Subcutaneous abdominal adipose tissue (tissue), 5 donors: ENCODE results near the gene DAP3.
"Not testable (repeated sequence)": the region's sequence is repeated elsewhere in the genome, so short reads cannot be mapped to it uniquely, and the experiment has no call there.

Experiments used
- H3K27ac ChIP-seq: one replicate; pipeline ENCODE4 v1.7.0; 2013; ENCODE audit warnings: low read depth, mild to moderate bottlenecking, inconsistent platforms, low read length, moderate library complexity
- H3K27me3 ChIP-seq, 5 donors: one replicate each; pipeline ENCODE4 v1.7.0; 2013; ENCODE audit warnings: low read length in 5 of 5, inconsistent platforms in 1 of 5; ENCODE audit not compliant: control insufficient read depth in 5 of 5, insufficient read depth in 4 of 5
- H3K36me3 ChIP-seq, 5 donors: one replicate each; pipeline ENCODE4 v1.7.0; 2013; ENCODE audit warnings: low read length in 5 of 5; ENCODE audit not compliant: control insufficient read depth in 5 of 5, insufficient read depth in 5 of 5
- H3K4me1 ChIP-seq, 5 donors: one replicate each; pipeline ENCODE4 v1.7.0; 2013; ENCODE audit warnings: low read length in 5 of 5, mild to moderate bottlenecking in 3 of 5, moderate library complexity in 1 of 5; ENCODE audit not compliant: control insufficient read depth in 5 of 5, insufficient read depth in 5 of 5
- H3K4me3 ChIP-seq, 5 donors: one replicate each; pipeline ENCODE4 v1.7.0; 2013; ENCODE audit warnings: low read length in 5 of 5, low read depth in 1 of 5
- H3K9ac ChIP-seq, 5 donors: one replicate each; pipeline ENCODE4 v1.7.0; 2013; ENCODE audit warnings: low read length in 5 of 5, mild to moderate bottlenecking in 4 of 5, moderate library complexity in 3 of 5
- H3K9me3 ChIP-seq, 5 donors: one replicate each; pipeline ENCODE4 v1.7.0; 2013; ENCODE audit warnings: low read length in 5 of 5; ENCODE audit not compliant: control insufficient read depth in 5 of 5
- donor health status: healthy.
- donor health status: healthy.
- donor health status: healthy.
- donor health status: healthy.
- donor health status: healthy.

DAP3 gene

DNA sequence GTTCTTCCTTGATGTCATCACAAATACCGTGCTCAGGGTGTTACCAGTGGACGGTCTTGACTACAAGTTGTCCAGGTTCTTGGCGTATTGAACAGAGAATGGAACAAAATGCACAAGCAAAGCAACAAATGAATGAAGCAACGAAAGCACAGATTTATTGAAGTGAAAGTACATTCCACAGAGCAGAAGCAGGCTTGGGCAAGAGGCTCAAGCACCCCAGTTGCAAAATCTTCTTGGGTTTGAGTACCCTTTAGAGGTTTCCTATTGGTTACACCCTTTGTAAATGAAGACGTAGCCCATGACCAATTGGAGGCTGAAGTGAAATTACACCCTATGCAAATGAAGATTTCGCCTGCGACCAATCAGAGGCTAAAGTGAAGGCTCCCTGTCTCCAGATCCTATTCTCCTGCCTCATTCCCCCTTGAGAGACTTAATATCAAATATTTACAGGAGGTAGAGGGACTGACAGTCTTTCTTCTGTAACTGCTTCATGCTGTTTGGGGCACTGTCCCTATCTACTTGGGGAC lies 38.6 kb upstream of the DAP3 start:
- Histone ChIP-seq H3K36me3 (no peaks in the 10 kb centered on the region), H3K9me3 (peaks cover 0 to 6% (median 0%) of the 10 kb centered on the region in 5 donors)

DNA sequence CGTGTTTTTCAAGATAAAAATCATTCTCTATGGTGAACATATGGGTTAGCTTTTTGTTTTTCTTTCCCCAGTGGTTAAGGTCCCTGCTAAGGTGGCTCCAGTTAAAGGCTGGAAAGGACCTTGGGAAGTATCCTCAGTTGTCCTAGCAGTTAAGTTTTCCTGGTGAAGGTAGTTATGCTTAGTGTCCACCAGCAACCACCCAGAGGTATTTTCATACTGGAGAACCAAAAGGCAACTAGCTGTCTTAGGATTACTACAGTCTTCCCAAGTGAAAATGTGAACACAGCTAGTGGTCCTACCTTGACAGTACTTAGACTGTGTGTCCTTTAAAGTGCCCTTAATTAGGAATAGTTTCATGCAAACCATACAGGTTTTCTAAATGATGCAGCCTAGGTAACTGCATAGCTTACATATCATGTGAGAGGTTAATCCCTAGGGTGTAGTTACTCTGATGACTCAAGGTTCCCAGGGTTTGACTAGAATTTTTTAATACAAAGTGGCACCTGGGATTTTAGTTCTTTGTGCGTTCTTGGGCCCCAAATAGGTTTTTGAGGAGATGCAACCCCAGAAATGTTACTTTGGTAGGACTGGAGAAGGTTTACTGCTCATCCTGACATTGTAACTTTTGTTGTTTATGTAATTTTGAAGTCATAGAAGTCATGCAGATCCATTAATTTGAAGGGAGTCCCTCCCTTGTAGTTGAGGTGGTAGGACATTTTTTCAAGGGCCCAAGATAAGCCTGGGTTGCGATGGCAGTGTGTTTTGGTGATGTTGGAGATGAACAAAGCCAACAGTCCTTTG lies 36.8 kb upstream of the DAP3 start:
- Histone ChIP-seq H3K4me3 (no peak overlapping the region), H3K27ac (no peak overlapping the region), H3K9ac (no peak overlapping the region), H3K27me3 (peaks cover 0 to 2% (median 0%) of the 10 kb centered on the region in 5 donors), H3K36me3 (no peaks in the 10 kb centered on the region), H3K9me3 (peaks cover 0 to 6% (median 0%) of the 10 kb centered on the region in 5 donors), H3K4me1 (peaks cover 4 to 24% (median 16%) of the 10 kb centered on the region in 5 donors)

More for the DNA sequence above, 38.6 kb upstream of the DAP3 start:
- Histone ChIP-seq H3K27ac (no peak overlapping the region), H3K9ac (no peak overlapping the region), H3K4me3 (no peak overlapping the region), H3K4me1 (peaks cover 4 to 39% (median 33%) of the 10 kb centered on the region in 5 donors), H3K27me3 (peaks cover 0 to 2% (median 0%) of the 10 kb centered on the region in 5 donors)

DNA sequence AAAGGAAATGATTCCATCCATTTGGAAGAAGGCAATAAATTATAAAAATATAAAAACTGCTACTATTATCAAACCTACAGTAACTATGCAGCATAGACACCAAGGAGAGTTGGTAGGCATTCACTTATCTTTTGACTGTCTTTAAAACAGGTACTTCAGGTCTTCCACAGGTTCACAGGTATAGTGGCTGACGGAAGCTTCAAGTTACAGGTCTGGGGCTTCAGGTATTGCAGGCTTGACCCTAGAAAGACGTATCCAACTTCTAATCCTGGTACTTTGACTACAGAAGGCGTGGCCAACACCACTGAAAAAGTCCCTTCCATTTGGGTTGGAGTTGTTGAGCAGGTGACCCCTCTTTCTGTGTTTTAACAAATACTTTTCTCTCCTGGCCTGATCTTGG lies 35.9 kb upstream of the DAP3 start:
- Histone ChIP-seq H3K4me3 (no peak overlapping the region), H3K36me3 (no peaks in the 10 kb centered on the region), H3K27me3 (peaks cover 0 to 2% (median 0%) of the 10 kb centered on the region in 5 donors), H3K9ac (no peak overlapping the region), H3K9me3 (peaks cover 0 to 6% (median 0%) of the 10 kb centered on the region in 5 donors), H3K4me1 (peaks cover 4 to 24% (median 14%) of the 10 kb centered on the region in 5 donors), H3K27ac (no peak overlapping the region)

DNA sequence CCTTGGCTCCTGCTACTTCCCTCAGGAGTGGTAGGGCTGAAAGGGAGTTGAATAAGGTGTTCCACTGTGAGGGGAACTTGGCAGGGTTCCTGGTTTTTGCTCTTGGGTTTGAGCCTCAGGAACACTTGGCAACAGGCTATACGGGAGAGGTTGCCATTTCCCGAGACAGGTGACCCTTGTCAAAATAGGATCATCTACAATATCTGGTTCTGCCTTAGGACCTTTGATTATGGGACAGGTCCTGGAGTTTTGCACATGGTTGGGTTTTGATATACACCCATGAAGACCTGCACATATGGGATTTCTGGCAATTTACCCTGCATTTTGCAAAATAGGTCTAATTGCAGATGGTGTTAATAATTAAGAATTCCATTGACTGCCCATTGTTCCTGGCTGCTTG lies 31.4 kb upstream of the DAP3 start:
- Histone ChIP-seq H3K4me1 (no peaks in the 10 kb centered on the region), H3K4me3 (no peak overlapping the region), H3K9me3 (no peaks in the 10 kb centered on the region), H3K36me3 (peaks cover 6 to 43% (median 36%) of the 10 kb centered on the region in 5 donors), H3K27me3 (peaks cover 0 to 2% (median 0%) of the 10 kb centered on the region in 5 donors), H3K9ac (no peak overlapping the region), H3K27ac (no peak overlapping the region)

DNA sequence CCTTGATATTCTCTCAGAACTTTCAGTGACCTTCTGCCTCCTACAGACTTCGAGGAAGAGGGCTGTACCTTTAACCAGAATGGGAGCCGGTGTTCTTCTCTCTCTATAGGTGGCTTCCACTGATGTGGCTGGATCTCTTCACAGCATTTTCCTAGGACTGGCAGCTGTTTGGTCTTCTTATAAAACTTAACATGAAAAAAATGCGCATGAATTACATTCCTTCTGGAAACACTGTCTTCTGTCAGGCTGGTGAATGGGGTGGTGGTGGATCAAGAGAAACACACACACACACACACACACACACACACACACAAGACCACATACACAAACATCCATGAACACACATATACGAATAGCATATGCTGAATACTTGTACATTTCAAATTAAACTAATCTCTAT lies 27.7 kb upstream of the DAP3 start:
- not testable (repeated sequence) for H3K27ac ChIP-seq, H3K4me3 ChIP-seq, H3K27me3 ChIP-seq, H3K4me1 ChIP-seq, H3K9ac ChIP-seq, H3K9me3 ChIP-seq
- peaks cover 10 to 77% (median 54%) of the 10 kb centered on the region in 5 donors for H3K36me3 ChIP-seq

DNA sequence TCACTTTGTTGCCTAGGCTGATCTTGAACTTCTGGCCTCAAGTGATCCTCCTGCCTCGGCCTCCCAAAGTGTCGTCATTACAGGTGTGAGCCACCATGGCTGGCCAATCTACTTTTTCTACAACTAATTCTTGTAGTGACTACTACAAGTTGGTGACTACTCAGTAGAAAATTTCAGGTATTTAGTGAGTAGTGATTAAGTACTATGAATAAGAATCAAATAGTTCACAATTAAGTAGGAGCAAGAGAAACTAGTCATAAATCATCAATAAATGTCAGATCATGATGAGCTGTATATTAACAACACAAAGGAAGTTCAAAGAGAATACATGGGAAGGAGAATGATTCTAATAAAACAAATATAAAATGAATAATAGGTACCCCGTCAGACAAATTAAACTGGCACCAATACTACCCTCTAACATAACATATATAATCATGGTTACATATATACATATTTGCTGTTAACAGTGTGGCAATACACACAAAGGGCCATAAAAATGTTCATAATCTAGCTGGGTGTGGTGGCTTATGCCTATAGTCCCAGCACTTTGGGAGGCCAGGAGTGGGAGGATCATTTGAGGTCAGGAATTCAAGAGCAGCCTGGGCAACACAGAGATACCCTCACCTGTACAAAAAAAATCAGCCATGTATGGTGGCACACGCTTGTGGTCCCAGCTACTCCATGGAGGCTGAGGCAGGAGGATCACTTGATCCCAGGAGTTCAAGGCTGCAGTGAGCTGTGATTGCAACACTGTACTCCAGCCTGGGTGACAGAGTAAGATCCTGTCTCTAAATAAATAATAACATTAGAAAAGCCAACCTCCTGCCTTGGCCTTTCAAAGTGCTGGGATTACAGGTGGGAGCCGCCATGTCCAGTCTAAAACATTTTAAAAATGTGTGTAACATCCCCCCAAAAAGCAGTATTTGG lies 19.4 kb upstream of the DAP3 start:
- Histone ChIP-seq H3K4me3 (no peak overlapping the region), H3K36me3 (peaks cover 31 to 91% (median 81%) of the 10 kb centered on the region in 5 donors), H3K4me1 (no peaks in the 10 kb centered on the region), H3K9ac (no peak overlapping the region), H3K27ac (no peak overlapping the region), H3K27me3 (no peaks in the 10 kb centered on the region), H3K9me3 (no peaks in the 10 kb centered on the region)

DNA sequence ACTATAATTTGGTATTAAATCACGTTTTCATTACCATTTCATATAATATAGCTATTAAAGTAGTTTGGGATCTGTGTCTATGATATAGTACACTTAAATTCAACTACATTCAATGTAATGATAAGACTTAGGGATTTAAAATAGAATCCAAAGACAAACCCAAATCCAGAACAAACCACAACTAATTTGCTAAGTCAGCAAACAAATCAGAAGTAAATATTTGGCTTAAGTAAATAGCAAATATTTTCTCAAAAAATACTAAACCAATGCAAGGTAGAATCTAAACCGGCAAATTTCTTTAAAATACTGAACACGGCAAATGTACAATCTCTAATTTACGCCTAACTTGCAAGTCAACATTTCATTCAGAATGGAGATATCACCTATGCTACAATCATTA lies 17.1 kb upstream of the DAP3 start:
- Histone ChIP-seq H3K4me3 (no peak overlapping the region), H3K27ac (no peak overlapping the region), H3K4me1 (no peaks in the 10 kb centered on the region), H3K27me3 (no peaks in the 10 kb centered on the region), H3K36me3 (peaks cover 35 to 92% (median 79%) of the 10 kb centered on the region in 5 donors), H3K9me3 (no peaks in the 10 kb centered on the region), H3K9ac (no peak overlapping the region)

DNA sequence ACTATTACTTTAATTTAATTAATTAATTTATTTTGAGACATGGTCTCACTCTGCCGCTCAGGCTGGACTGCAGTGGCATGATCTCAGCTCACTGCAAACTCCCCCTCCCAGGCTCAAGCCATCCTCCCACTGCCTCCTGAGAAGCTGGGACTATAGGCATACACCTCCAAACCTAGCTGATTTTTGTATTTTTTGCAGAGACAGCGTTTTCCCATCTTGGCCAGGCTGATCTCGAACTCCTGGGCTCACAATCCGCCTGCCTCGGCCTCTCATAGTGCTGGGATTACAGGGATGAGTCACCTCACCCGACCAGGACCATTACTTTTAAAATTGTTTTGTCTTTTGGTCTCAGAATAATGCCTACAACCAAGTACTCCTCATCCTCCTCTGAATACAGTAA lies 15.9 kb upstream of the DAP3 start:
- Histone ChIP-seq H3K27me3 (no peaks in the 10 kb centered on the region), H3K9me3 (no peaks in the 10 kb centered on the region), H3K36me3 (peaks cover 47 to 92% (median 80%) of the 10 kb centered on the region in 5 donors), H3K4me1 (no peaks in the 10 kb centered on the region), H3K27ac (no peak overlapping the region), H3K9ac (no peak overlapping the region), H3K4me3 (no peak overlapping the region)

DNA sequence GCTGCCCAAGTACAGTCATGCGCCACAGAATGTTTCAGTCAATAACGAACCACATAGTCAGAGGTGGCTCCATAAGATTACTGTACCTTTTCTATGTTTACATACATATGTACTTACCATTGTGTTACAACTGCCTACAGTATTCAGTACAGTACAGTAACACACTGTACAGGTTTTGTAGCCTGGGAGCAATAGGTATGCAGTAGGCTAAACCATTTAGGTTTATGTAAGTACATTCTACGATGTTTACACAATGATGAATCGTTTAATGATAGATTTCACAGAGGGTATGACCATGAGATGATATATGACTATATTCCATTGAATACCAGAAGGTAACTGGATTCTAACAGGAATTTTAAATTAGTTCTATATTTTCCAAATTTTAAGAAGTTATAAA lies 10.9 kb upstream of the DAP3 start:
- H3K9ac ChIP-seq = no peak overlapping the region
- no peak overlapping the region for H3K4me3 ChIP-seq
- H3K27me3 ChIP-seq = no peaks in the 10 kb centered on the region
- no peaks in the 10 kb centered on the region for H3K4me1 ChIP-seq
- no peak overlapping the region for H3K27ac ChIP-seq
- H3K36me3 ChIP-seq = peaks cover 36 to 69% (median 55%) of the 10 kb centered on the region in 5 donors
- H3K9me3 ChIP-seq = no peaks in the 10 kb centered on the region

DNA sequence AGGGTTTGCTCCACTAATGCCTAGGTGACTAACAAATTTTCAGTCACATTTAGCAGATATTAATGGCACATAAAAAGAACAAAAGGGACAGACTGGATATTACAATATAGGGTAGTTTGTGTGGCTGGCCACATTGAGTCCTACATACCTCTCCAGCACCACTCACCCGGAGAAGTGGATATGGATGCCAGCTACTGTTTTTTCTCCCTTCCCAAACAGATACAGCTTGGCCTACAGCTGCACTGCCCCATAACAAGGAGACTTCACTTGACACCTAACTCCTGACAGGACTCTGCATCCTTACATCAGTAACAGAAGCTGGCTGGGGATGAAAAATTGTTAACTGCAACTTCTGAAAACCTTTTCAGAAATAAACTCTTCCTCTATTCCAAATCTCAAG lies 9.9 kb upstream of the DAP3 start:
- not testable (repeated sequence) for H3K27ac ChIP-seq, H3K9ac ChIP-seq, H3K9me3 ChIP-seq, H3K27me3 ChIP-seq, H3K4me1 ChIP-seq, H3K4me3 ChIP-seq
- H3K36me3 ChIP-seq = peaks cover 34 to 61% (median 52%) of the 10 kb centered on the region in 5 donors
